K562 (cell line): ENCODE data around the gene HNRNPA2B1. TPM values are rescaled to one million over a fixed set of nuclear protein-coding genes. Genes with fewer than 3 reads are reported as not detected.

Experiments
- ATAC-seq: fragments of 200-7000 bp; cut with Tn5 transposase; 3 replicates; pipeline ENCODE4 v1.9.1; 2020; ENCODE audit warnings: moderate library complexity
- BruUV-seq: library from RNA; stranded (reverse); fragments of 400-500 nt; replicated peaks from 2 replicates; lab custom pipeline; 2021; lab: Mats Ljungman, UMichigan
- CTCF ChIA-PET: fragments of 300-600 bp; formaldehyde crosslinking; extraction: SDS; loops from one replicate; lab custom pipeline; 2021; ENCODE audit warnings: low intra/inter-chr PET ratio; lab: Yijun Ruan, JAX
- POLR2A ChIA-PET: fragments of 300-600, 350-650 bp; sonication (Branson Sonifier 250); formaldehyde crosslinking; extraction: SDS; loops from one replicate; lab custom pipeline; 2021; ENCODE audit warnings: antibody characterized with exemption, inconsistent platforms; lab: Yijun Ruan, JAX
- DNase-seq, 4 experiments: peaks; one replicate each; pipeline versions ENCODE4 v3.0.0 to v3.0.0-alpha.2; 2011 to 2018; ENCODE audit warnings: low spot score in 3 of 4, mixed read lengths in 3 of 4; ENCODE audit errors: extremely low read depth in 1 of 4
- FAIRE-seq: peaks from 2 replicates; lab custom pipeline; 2011; peaks lifted over from hg19 to GRCh38; lab: Jason Lieb, UNC
- H2AFZ ChIP-seq: 2 replicates; pipeline ENCODE4 v1.6.0; 2011; ENCODE audit warnings: low read depth, low read length, control low read depth, inconsistent platforms
- H3K27ac ChIP-seq: fragments of 200-600 bp; 3 replicates; pipeline ENCODE4 v1.8.0; 2011; ENCODE audit warnings: low read depth, mild to moderate bottlenecking, control low read depth, inconsistent platforms, low read length, moderate library complexity, mixed read lengths; ENCODE audit errors: extremely low read depth
- H3K27me3 ChIP-seq, 2 experiments: fragments of 300-600 bp in 1 of 2; 2 replicates in 1 of 2; 3 replicates in 1 of 2; pipeline versions ENCODE4 v1.6.0 to v1.8.0; 2011; ENCODE audit warnings: inconsistent platforms in 2 of 2, low read length in 2 of 2, mild to moderate bottlenecking in 1 of 2, mixed read lengths in 1 of 2, moderate library complexity in 1 of 2; ENCODE audit not compliant: control insufficient read depth in 2 of 2, insufficient read depth in 2 of 2
- H3K36me3 ChIP-seq: fragments of 300-600 bp; 3 replicates; pipeline ENCODE4 v1.8.0; 2011; ENCODE audit warnings: mild to moderate bottlenecking, low read length, inconsistent platforms; ENCODE audit not compliant: control insufficient read depth, insufficient read depth
- H3K4me1 ChIP-seq, 2 experiments: fragments of 200-600 bp in 1 of 2; replicated peaks in 1 of 2; 2 replicates in 1 of 2; 3 replicates in 1 of 2; pipeline versions ENCODE4 v1.5.1 to v1.8.0; 2011; ENCODE audit warnings: inconsistent platforms in 2 of 2, low read length in 2 of 2, mild to moderate bottlenecking in 1 of 2, mixed read lengths in 1 of 2, moderate library complexity in 1 of 2; ENCODE audit not compliant: control insufficient read depth in 2 of 2, insufficient read depth in 2 of 2
- H3K4me2 ChIP-seq: 2 replicates; pipeline ENCODE4 v1.6.1; 2011; ENCODE audit warnings: low read length, control low read depth, inconsistent platforms, mixed read lengths; ENCODE audit not compliant: insufficient read depth
- H3K4me3 ChIP-seq: fragments of 200-600 bp; sonication (generic), shearing (Covaris generic); 2 replicates; pipeline ENCODE4 v1.5.1; 2016; ENCODE audit warnings: control low read depth, inconsistent platforms
- H3K79me2 ChIP-seq: fragments of 200-600 bp; 3 replicates; pipeline ENCODE4 v1.8.0; 2011; ENCODE audit warnings: low read length, inconsistent platforms; ENCODE audit not compliant: control insufficient read depth, insufficient read depth
- H3K9ac ChIP-seq, 2 experiments: 2 replicates each; pipeline versions ENCODE4 v1.6.0 to v1.6.1; 2011; ENCODE audit warnings: low read depth in 2 of 2, low read length in 2 of 2, control low read depth in 1 of 2, inconsistent platforms in 1 of 2, mild to moderate bottlenecking in 1 of 2, mixed read lengths in 1 of 2; ENCODE audit not compliant: insufficient read depth in 1 of 2
- H3K9me1 ChIP-seq: one replicate; pipeline ENCODE4 v1.6.0; 2011; ENCODE audit warnings: inconsistent platforms, mild to moderate bottlenecking, low read length, moderate library complexity; ENCODE audit not compliant: control insufficient read depth, insufficient read depth
- H3K9me3 ChIP-seq: replicated peaks from 2 replicates; pipeline ENCODE4 v1.5.1; 2011; ENCODE audit warnings: low read depth, low read length, inconsistent platforms; ENCODE audit not compliant: control insufficient read depth, insufficient read depth
- H4K20me1 ChIP-seq: replicated peaks from 2 replicates; pipeline ENCODE4 v1.6.1; 2011; ENCODE audit warnings: low read length, inconsistent platforms, mixed read lengths; ENCODE audit not compliant: control insufficient read depth, insufficient read depth
- CREBBP ChIP-seq: IDR thresholded peaks from one replicate; pipeline ENCODE4 v1.6.1; 2012; ENCODE audit warnings: low read depth, mild to moderate bottlenecking, control low read depth, inconsistent platforms, low read length
- ID3 ChIP-seq, 2 experiments: fragments of 250-450 bp in 1 of 2; fragments of 450-650 bp in 1 of 2; sonication (Bioruptor Pico) in 1 of 2; IDR thresholded peaks; 2 replicates each; pipeline versions ENCODE4 v1.6.1 to v1.8.0; 2016 to 2021; ENCODE audit warnings: mild to moderate bottlenecking in 2 of 2, moderate library complexity in 2 of 2, missing compliant biosample characterization in 1 of 2, missing genetic modification characterization in 1 of 2
- MEF2D ChIP-seq: conservative IDR thresholded peaks from 2 replicates; pipeline ENCODE4 v1.6.1; 2016; ENCODE audit warnings: low read depth, missing genetic modification characterization, missing compliant biosample characterization
- PHF21A ChIP-seq: fragments of 450-650 bp; IDR thresholded peaks from 2 replicates; pipeline ENCODE4 v1.6.1; 2017; ENCODE audit warnings: low read depth, borderline replicate concordance
- PTBP1 ChIP-seq: fragments of 200-400 bp; formaldehyde crosslinking; IDR thresholded peaks from 2 replicates; pipeline ENCODE4 v1.6.1; 2017; ENCODE audit warnings: low read depth, low read length
- SRSF9 ChIP-seq: fragments of 200-400 bp; formaldehyde crosslinking; IDR thresholded peaks from 2 replicates; pipeline ENCODE4 v1.6.1; 2017; ENCODE audit warnings: low read depth, low read length, borderline replicate concordance
- ZBTB40 ChIP-seq, 2 experiments: fragments of 450-650 bp in 1 of 2; sonication (generic) in 1 of 2; formaldehyde crosslinking in 1 of 2; IDR thresholded peaks; 2 replicates each; pipeline versions ENCODE4 v1.7.1 to v1.9.0; 2016 to 2022; ENCODE audit warnings: inconsistent platforms in 1 of 2, mild to moderate bottlenecking in 1 of 2, missing genetic modification reagents in 1 of 2
- ZBTB49 ChIP-seq: sonication (generic); formaldehyde crosslinking; IDR thresholded peaks from 2 replicates; pipeline ENCODE4 v1.8.0; 2022; ENCODE audit warnings: missing genetic modification reagents, mild to moderate bottlenecking, borderline replicate concordance
- WGBS: fragments of 100-300 bp; shearing (Covaris generic); methylation state at CpG from one replicate; pipeline ENCODE4 v1.1.6; 2016; ENCODE audit warnings: low coverage, mixed read lengths; ENCODE audit not compliant: insufficient coverage; ENCODE audit errors: missing lambda C conversion rate; 5-methylcytosine and 5-hydroxymethylcytosine counted together
- in situ Hi-C: fragments of 300-500 bp; cut with MboI; formaldehyde crosslinking; loops from 4 replicates; pipeline ENCODE4 v1.15.0; 2018; ENCODE audit warnings: inconsistent platforms, mixed read lengths
- intact Hi-C: fragments of 100-400 bp; cut with micrococcal nuclease; formaldehyde crosslinking; loops from 2 replicates; pipeline ENCODE4 v1.14.2; 2022
- polyA plus RNA-seq, 8 experiments: library from polyadenylated mRNA; depleted of rRNA in 4 of 8; stranded (reverse) in 5 of 8; unstranded in 3 of 8; fragments of >200 nt; fragmentation: Nextera tagmentation in 2 of 8; fragmentation: Illumina TruSeq in 1 of 8; extraction: Ambion mirVana in 2 of 8; extraction: Trizol in 1 of 8; gene quantifications; 2 replicates each; pipeline versions ENCODE4 v1.2.1 to v1.2.3, GENCODE V29; 2011 to 2014; ENCODE audit warnings: inconsistent platforms in 1 of 8, missing spikeins in 1 of 8
- total RNA-seq, 7 experiments: library from RNA; depleted of rRNA in 6 of 7; stranded (reverse); fragments of >200 nt in 6 of 7; fragmentation: Illumina TruSeq in 2 of 7; extraction: Trizol in 2 of 7; gene quantifications; 2 replicates each; pipeline versions ENCODE4 v1.2.1 to v1.2.3, GENCODE V29; 2011 to 2021; ENCODE audit warnings: low replicate concordance in 1 of 7

Gene HNRNPA2B1
- total and polyA plus RNA-seq, 9 of the 15 experiments (the other 6 are each of a cell fraction or from before 2014, with no cell fraction given) = 630 to 1,989 (median 865) TPM

- Histone ChIP-seq H3K36me3 (peaks cover 2% of the 10 kb centered on the region; the same call in 1 of the 3 replicates), H3K4me3 (no peak overlapping the region), H3K27me3 (no peaks in the 10 kb centered on the region), H3K4me2 (no peak overlapping the region), H3K9me3 (no peaks in the 10 kb centered on the region), H2AFZ (no peak overlapping the region), H3K9me1 (no peaks in the 10 kb centered on the region), H3K27ac (no peak overlapping the region), H3K9ac (no peak overlapping the region), H4K20me1 (peaks cover 11% of the 10 kb centered on the region; the same call in 1 of the 2 replicates), H3K79me2 (peaks cover 15% of the 10 kb centered on the region), H3K4me1 (peaks cover 7 to 13% of the 10 kb centered on the region in 2 experiments; a peak in 4 of 5 replicates)
- ATAC-seq (no peak), FAIRE-seq (no peak), DNase-seq (no peak)
- BruUV-seq = no TSS peak
- in situ Hi-C loops (no loop called here), intact Hi-C loops (no loop called here)
- ChIA-PET POLR2A (interaction anchor here (0.6 to 2.5 kb wide), 8 partner anchors 10 to 120 kb away, joined by 3 to 17 read pairs (median 4); partner anchors contain the start of gene NFE2L3), CTCF (no interaction called here)
- whole genome bisulfite sequencing = 85% methylated on average over 3 of the region's 3 CpGs
- no peak for TF ChIP-seq ZBTB40 (IDR thresholded peaks at IDR 0.05)
- TF ChIP-seq ZBTB40 (CRISPR knock-in tag; IDR thresholded peaks at IDR 0.05) = no peak
- TF ChIP-seq MEF2D (tag) = no peak
- no peak for TF ChIP-seq SRSF9
- TF ChIP-seq PHF21A = no peak
- no peak for TF ChIP-seq PTBP1
- TF ChIP-seq ZBTB49 (CRISPR knock-in tag) = no peak
- no peak for TF ChIP-seq ID3 (CRISPR knock-in tag; IDR thresholded peaks at IDR 0.05)
- no peak for TF ChIP-seq ID3 (tag; IDR thresholded peaks at IDR 0.05)
- no peak for TF ChIP-seq CREBBP
Measured at GRCh38 chr7:26167303-26167934, 33.1 kb downstream of the HNRNPA2B1 start.
